Central memory CD8-positive, alpha-beta T cell (primary cell): ENCODE data around the gene SSPN.
"Not testable (repeated sequence)": the region's sequence is repeated elsewhere in the genome, so short reads cannot be mapped to it uniquely, and the experiment has no call there.

Experiments used
- ATAC-seq: fragments of 150-1000 bp; cut with Tn5 transposase; replicated peaks from 2 replicates; pipeline ENCODE4 v1.10.0; 2022; ENCODE audit warnings: mild to moderate bottlenecking, moderate FRiP score, moderate number of reproducible peaks; ENCODE audit not compliant: poor library complexity, severe bottlenecking; ENCODE audit errors: extremely low read depth
- DNase-seq, 2 donors: peaks; one replicate each; pipeline ENCODE4 v3.0.0; 2021; ENCODE audit warnings: low spot score in 2 of 2
- H3K27ac Mint-ChIP-seq: one replicate; pipeline ENCODE4 v1.8.0; 2022; ENCODE audit warnings: low read depth, mild to moderate bottlenecking, moderate library complexity, mixed read lengths
- H3K27me3 Mint-ChIP-seq: one replicate; pipeline ENCODE4 v1.8.0; 2022; ENCODE audit warnings: mixed read lengths
- H3K36me3 Mint-ChIP-seq: one replicate; pipeline ENCODE4 v1.8.0; 2022; ENCODE audit warnings: mild to moderate bottlenecking, moderate library complexity, mixed read lengths; ENCODE audit not compliant: insufficient read depth
- H3K4me1 Mint-ChIP-seq: one replicate; pipeline ENCODE4 v1.8.0; 2022; ENCODE audit warnings: mixed read lengths
- H3K4me3 Mint-ChIP-seq: one replicate; pipeline ENCODE4 v1.8.0; 2022; ENCODE audit warnings: mild to moderate bottlenecking, moderate library complexity, mixed read lengths
- H3K9me3 Mint-ChIP-seq: one replicate; pipeline ENCODE4 v1.8.0; 2022; ENCODE audit warnings: mixed read lengths

Gene SSPN

GRCh38 chr12:26224657-26225056, 29.3 kb downstream of the SSPN start:
- Mint-ChIP-seq H3K4me3 (no peak overlapping the region), H3K27ac (no peak overlapping the region), H3K27me3 (peaks cover 59% of the 10 kb centered on the region), H3K4me1 (no peaks in the 10 kb centered on the region), H3K36me3 (no peaks in the 10 kb centered on the region), H3K9me3 (no peaks in the 10 kb centered on the region)
- DNase-seq: no peak
- no peak for ATAC-seq

- no peaks in the 10 kb centered on the region for H3K36me3 Mint-ChIP-seq
These were observed 30.7 kb downstream of the SSPN start for GRCh38 chr12:26226122-26226521.

GRCh38 chr12:26226629-26227360, 31.4 kb downstream of the SSPN start:
- Mint-ChIP-seq H3K27me3 (peaks cover 64% of the 10 kb centered on the region), H3K4me3 (no peak overlapping the region), H3K27ac (no peak overlapping the region), H3K36me3 (no peaks in the 10 kb centered on the region), H3K9me3 (no peaks in the 10 kb centered on the region), H3K4me1 (no peaks in the 10 kb centered on the region)
- ATAC-seq: no peak
- no peak for DNase-seq

More at GRCh38 chr12:26226122-26226521, 30.7 kb downstream of the SSPN start:
- Mint-ChIP-seq H3K9me3 (no peaks in the 10 kb centered on the region), H3K4me1 (no peaks in the 10 kb centered on the region), H3K27me3 (peaks cover 58% of the 10 kb centered on the region), H3K4me3 (no peak overlapping the region), H3K27ac (no peak overlapping the region)
- DNase-seq: no peak
- no peak for ATAC-seq

- H3K9me3 Mint-ChIP-seq: no peaks in the 10 kb centered on the region
- H3K27ac Mint-ChIP-seq: no peak overlapping the region
- H3K4me3 Mint-ChIP-seq: no peak overlapping the region
- H3K4me1 Mint-ChIP-seq: no peaks in the 10 kb centered on the region
- no peaks in the 10 kb centered on the region for H3K36me3 Mint-ChIP-seq
- peaks cover 70% of the 10 kb centered on the region for H3K27me3 Mint-ChIP-seq
- no peak for DNase-seq
- no peak for ATAC-seq
These were observed 32.0 kb downstream of the SSPN start for GRCh38 chr12:26227361-26227745.

GRCh38 chr12:26229910-26230309, 34.5 kb downstream of the SSPN start:
- H3K36me3 Mint-ChIP-seq: no peaks in the 10 kb centered on the region
- H3K27ac Mint-ChIP-seq: no peak overlapping the region
- no peak overlapping the region for H3K4me3 Mint-ChIP-seq
- DNase-seq: no peak
- no peaks in the 10 kb centered on the region for H3K4me1 Mint-ChIP-seq
- no peak for ATAC-seq
- H3K9me3 Mint-ChIP-seq: no peaks in the 10 kb centered on the region
- H3K27me3 Mint-ChIP-seq: peaks cover 64% of the 10 kb centered on the region

- no peak overlapping the region for H3K4me3 Mint-ChIP-seq
- H3K9me3 Mint-ChIP-seq: no peaks in the 10 kb centered on the region
- DNase-seq: no peak
- no peaks in the 10 kb centered on the region for H3K36me3 Mint-ChIP-seq
- no peak overlapping the region for H3K27ac Mint-ChIP-seq
- peaks cover 62% of the 10 kb centered on the region for H3K27me3 Mint-ChIP-seq
- no peak for ATAC-seq
- no peaks in the 10 kb centered on the region for H3K4me1 Mint-ChIP-seq
These were observed 36.1 kb downstream of the SSPN start for GRCh38 chr12:26231470-26231869.

- no peaks in the 10 kb centered on the region for H3K9me3 Mint-ChIP-seq
- H3K36me3 Mint-ChIP-seq: no peaks in the 10 kb centered on the region
- H3K27ac Mint-ChIP-seq: no peak overlapping the region
- H3K27me3 Mint-ChIP-seq: peaks cover 64% of the 10 kb centered on the region
- no peak for ATAC-seq
- H3K4me1 Mint-ChIP-seq: no peaks in the 10 kb centered on the region
- no peak overlapping the region for H3K4me3 Mint-ChIP-seq
- no peak for DNase-seq
These were observed 36.5 kb downstream of the SSPN start for GRCh38 chr12:26231921-26232320.

GRCh38 chr12:26233631-26234030, 38.3 kb downstream of the SSPN start:
- Mint-ChIP-seq H3K4me1 (no peaks in the 10 kb centered on the region), H3K4me3 (no peak overlapping the region), H3K9me3 (no peaks in the 10 kb centered on the region), H3K36me3 (no peaks in the 10 kb centered on the region), H3K27me3 (peaks cover 64% of the 10 kb centered on the region), H3K27ac (no peak overlapping the region)
- no peak for DNase-seq
- no peak for ATAC-seq

GRCh38 chr12:26235465-26235864, 40.1 kb downstream of the SSPN start:
- H3K36me3 Mint-ChIP-seq, ATAC-seq, H3K27ac Mint-ChIP-seq, H3K4me1 Mint-ChIP-seq, DNase-seq, H3K4me3 Mint-ChIP-seq, H3K9me3 Mint-ChIP-seq: not testable (repeated sequence)
- peaks cover 68% of the 10 kb centered on the region for H3K27me3 Mint-ChIP-seq

- Mint-ChIP-seq H3K36me3 (no peaks in the 10 kb centered on the region), H3K27ac (no peak overlapping the region), H3K9me3 (no peaks in the 10 kb centered on the region), H3K27me3 (peaks cover 56% of the 10 kb centered on the region), H3K4me3 (no peak overlapping the region), H3K4me1 (no peaks in the 10 kb centered on the region)
- ATAC-seq: no peak
- no peak for DNase-seq
These were observed 43.2 kb downstream of the SSPN start for GRCh38 chr12:26238341-26239121.

GRCh38 chr12:26239122-26239851, 43.9 kb downstream of the SSPN start:
- DNase-seq: no peak
- H3K4me1 Mint-ChIP-seq: no peaks in the 10 kb centered on the region
- ATAC-seq: no peak
- H3K27me3 Mint-ChIP-seq: peaks cover 56% of the 10 kb centered on the region
- no peaks in the 10 kb centered on the region for H3K36me3 Mint-ChIP-seq
- H3K9me3 Mint-ChIP-seq: no peaks in the 10 kb centered on the region
- H3K4me3 Mint-ChIP-seq: no peak overlapping the region
- H3K27ac Mint-ChIP-seq: no peak overlapping the region

- ATAC-seq (no peak), DNase-seq (no peak)
- peaks cover 56% of the 10 kb centered on the region for H3K27me3 Mint-ChIP-seq
- no peak overlapping the region for H3K4me3 Mint-ChIP-seq
- no peaks in the 10 kb centered on the region for H3K4me1 Mint-ChIP-seq
- H3K36me3 Mint-ChIP-seq: no peaks in the 10 kb centered on the region
- H3K9me3 Mint-ChIP-seq: no peaks in the 10 kb centered on the region
- no peak overlapping the region for H3K27ac Mint-ChIP-seq
These were observed 44.8 kb downstream of the SSPN start for GRCh38 chr12:26239852-26240815.
